HFFc6 (cell line): ENCODE results near the gene MIS12. TPM values are rescaled to one million over a fixed set of nuclear protein-coding genes. Genes with fewer than 3 reads are reported as not detected.

Experiments used
- DNase-seq: peaks from one replicate; pipeline ENCODE4 v3.0.0-alpha.2; 2018
- H3K27ac Mint-ChIP-seq: 2 replicates; pipeline ENCODE4 v1.8.0; 2020; ENCODE audit warnings: mild to moderate bottlenecking, mixed read lengths
- H3K27me3 Mint-ChIP-seq: 2 replicates; pipeline ENCODE4 v1.8.0; 2021; ENCODE audit warnings: mild to moderate bottlenecking, moderate library complexity, mixed read lengths; ENCODE audit not compliant: insufficient read depth
- H3K36me3 Mint-ChIP-seq: 2 replicates; pipeline ENCODE4 v1.8.0; 2021; ENCODE audit warnings: low read depth, mixed read lengths
- H3K4me1 Mint-ChIP-seq: 2 replicates; pipeline ENCODE4 v1.8.0; 2020; ENCODE audit warnings: low read depth, mixed read lengths
- H3K4me3 Mint-ChIP-seq: 2 replicates; pipeline ENCODE4 v1.8.0; 2020; ENCODE audit warnings: mild to moderate bottlenecking, moderate library complexity, mixed read lengths
- H3K9me3 Mint-ChIP-seq: 2 replicates; pipeline ENCODE4 v1.8.0; 2020; ENCODE audit warnings: mild to moderate bottlenecking, mixed read lengths
- total RNA-seq, 6 experiments: library from RNA; stranded (reverse); fragmentation: NEBNext Ultra II Directional; extraction: Animal tissue kit (Norgen Biotek cat#: 25700); gene quantifications; 2 replicates in 1 of 6; 3 replicates in 5 of 6; pipeline ENCODE4 v1.2.3, GENCODE V29; 2021
- TF ChIP-seq, protein P1 (sequence below): fragments of 200-600 bp; sonication (generic); IDR thresholded peaks from 2 replicates; pipeline ENCODE4 v1.5.0; 2021; ENCODE audit warnings: antibody characterized with exemption, mild to moderate bottlenecking

MIS12 gene
- total RNA-seq, 6 experiments from 2014 or later: 7.8 to 10.8 (median 9.5) TPM

DNA sequence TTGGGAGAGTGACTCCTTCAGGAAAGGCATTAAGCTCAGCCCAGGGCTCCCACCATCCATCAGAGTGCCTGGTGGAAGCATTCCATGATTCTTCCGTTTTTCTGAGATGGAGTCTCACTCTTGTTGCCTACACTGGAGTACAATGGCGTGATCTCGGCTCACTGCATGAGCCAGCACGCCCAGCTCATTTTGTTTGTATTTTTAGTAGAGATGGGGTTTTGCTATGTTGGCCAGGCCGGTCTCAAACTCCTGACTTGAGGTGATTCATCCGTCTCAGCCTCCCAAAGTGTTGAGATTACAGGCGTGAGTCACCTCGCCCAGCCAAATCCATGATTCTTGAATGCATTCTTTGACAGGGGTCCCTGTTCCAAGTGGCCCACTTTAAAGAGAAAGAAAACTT lies 23.1 kb downstream of the MIS12 start:
- Mint-ChIP-seq H3K4me1 (peaks cover 27% of the 10 kb centered on the region), H3K27ac (peak overlapping the region; percentile 98), H3K4me3 (peak overlapping the region; percentile 78), H3K9me3 (no peaks in the 10 kb centered on the region), H3K27me3 (no peaks in the 10 kb centered on the region; the same call in 1 of the 2 replicates), H3K36me3 (peaks cover 36% of the 10 kb centered on the region)
- TF ChIP-seq, protein P1, sequence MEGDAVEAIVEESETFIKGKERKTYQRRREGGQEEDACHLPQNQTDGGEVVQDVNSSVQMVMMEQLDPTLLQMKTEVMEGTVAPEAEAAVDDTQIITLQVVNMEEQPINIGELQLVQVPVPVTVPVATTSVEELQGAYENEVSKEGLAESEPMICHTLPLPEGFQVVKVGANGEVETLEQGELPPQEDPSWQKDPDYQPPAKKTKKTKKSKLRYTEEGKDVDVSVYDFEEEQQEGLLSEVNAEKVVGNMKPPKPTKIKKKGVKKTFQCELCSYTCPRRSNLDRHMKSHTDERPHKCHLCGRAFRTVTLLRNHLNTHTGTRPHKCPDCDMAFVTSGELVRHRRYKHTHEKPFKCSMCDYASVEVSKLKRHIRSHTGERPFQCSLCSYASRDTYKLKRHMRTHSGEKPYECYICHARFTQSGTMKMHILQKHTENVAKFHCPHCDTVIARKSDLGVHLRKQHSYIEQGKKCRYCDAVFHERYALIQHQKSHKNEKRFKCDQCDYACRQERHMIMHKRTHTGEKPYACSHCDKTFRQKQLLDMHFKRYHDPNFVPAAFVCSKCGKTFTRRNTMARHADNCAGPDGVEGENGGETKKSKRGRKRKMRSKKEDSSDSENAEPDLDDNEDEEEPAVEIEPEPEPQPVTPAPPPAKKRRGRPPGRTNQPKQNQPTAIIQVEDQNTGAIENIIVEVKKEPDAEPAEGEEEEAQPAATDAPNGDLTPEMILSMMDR: no peak
- DNase-seq: peak; percentile 62

DNA sequence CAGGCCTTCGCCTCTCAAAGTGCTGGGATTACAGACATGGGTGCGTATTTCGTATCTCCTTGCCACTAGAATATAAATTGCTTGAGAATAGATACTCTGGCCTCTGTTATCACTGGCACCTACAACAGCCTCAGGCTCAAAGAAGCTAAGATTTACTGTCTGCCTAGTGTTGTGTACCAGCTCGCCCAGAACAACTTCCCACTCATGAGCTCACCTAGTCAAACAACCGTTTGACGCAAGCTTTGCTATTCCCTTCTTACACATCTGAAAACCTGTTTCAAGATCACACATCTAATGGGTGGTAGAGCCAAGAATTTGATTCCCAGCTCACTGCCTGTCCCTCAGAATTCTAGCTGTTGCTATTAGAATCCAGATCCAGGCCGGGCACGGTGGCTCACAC lies 24.4 kb downstream of the MIS12 start:
- Mint-ChIP-seq H3K9me3 (no peaks in the 10 kb centered on the region), H3K4me3 (no peak overlapping the region)

DNA sequence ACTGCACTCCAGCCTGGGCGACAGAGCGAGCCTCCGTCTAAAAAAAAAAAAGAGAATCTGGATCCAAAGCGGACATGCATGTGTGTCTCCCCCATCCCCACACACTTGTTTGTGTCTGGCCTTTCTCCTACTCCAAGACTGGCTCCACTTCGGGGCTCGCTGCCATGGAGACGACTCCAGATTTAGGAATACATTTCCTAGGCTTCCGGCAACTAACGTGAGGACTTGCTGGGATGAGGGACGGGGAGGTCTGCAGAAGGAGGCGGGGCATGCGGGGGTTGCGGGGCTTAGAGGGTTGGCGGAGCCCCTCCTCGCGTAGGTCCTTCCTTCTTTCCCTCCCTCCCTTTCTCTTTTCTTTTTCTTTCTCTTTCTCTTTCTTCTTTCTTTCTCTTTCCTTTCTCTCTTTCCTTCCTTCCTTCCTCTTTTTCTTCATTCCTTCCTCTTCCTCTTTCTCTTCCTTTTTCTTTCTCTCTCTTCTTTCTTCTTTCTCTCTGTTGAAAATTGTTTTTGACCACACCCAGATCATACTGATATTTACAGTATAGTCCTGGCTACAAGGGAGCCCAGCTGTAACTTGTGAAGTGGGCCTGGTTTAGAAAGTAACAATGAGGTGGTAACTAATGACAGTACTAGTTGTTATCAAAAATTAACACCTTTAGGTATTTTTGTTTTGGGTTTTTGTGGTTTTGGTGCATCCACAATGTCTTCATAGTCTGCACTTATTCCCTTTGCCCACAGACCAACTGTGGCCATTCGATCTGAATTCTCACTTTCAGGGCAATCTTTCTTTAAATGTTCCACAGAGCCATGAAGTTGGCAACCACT lies 25.2 kb downstream of the MIS12 start:
- DNase-seq: no peak
- H3K36me3 Mint-ChIP-seq: peaks cover 36% of the 10 kb centered on the region
- H3K9me3 Mint-ChIP-seq: no peaks in the 10 kb centered on the region
- H3K27ac Mint-ChIP-seq: peak overlapping the region; percentile 16; the same call in 1 of the 2 replicates
- H3K27me3 Mint-ChIP-seq: 0 out of 2 replicates have a peak, but pooled peaks cover 3% of the 10 kb centered on the region
- TF ChIP-seq, protein P1: no peak
- H3K4me1 Mint-ChIP-seq: peaks cover 44% of the 10 kb centered on the region
- 0 out of 2 replicates have a peak overlapping the region, but pooled peaks have one; percentile 2 for H3K4me3 Mint-ChIP-seq

More for the DNA sequence above, 24.4 kb downstream of the MIS12 start:
- Mint-ChIP-seq H3K4me1 (peaks cover 35% of the 10 kb centered on the region), H3K27me3 (no peaks in the 10 kb centered on the region), H3K36me3 (peaks cover 36% of the 10 kb centered on the region), H3K27ac (no peak overlapping the region)
- DNase-seq: no peak
- TF ChIP-seq, protein P1: no peak

DNA sequence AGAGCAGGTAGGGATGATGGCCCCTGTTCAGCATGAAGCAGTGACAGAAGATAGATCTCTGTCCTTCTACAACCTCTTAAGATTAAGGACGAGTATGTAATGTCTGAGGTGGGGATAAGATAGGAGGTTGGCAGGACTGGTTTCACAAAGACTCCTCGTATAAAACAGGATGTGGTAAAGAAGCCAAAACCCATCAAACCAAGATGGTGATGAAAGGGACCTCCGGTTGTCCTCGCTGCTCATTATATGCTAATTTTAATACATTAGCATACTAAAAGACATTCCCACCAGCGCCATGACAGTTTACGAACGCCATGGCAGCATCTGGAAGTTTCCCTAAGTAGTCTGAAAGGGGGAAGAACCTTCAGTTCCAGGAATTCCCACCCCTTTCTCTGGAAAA lies 27.3 kb downstream of the MIS12 start:
- Mint-ChIP-seq H3K9me3 (no peaks in the 10 kb centered on the region), H3K4me3 (no peak overlapping the region), H3K4me1 (peaks cover 57% of the 10 kb centered on the region), H3K36me3 (peaks cover 42% of the 10 kb centered on the region), H3K27me3 (peaks cover 3% of the 10 kb centered on the region), H3K27ac (no peak overlapping the region)
- DNase-seq: no peak
- TF ChIP-seq, protein P1: no peak

DNA sequence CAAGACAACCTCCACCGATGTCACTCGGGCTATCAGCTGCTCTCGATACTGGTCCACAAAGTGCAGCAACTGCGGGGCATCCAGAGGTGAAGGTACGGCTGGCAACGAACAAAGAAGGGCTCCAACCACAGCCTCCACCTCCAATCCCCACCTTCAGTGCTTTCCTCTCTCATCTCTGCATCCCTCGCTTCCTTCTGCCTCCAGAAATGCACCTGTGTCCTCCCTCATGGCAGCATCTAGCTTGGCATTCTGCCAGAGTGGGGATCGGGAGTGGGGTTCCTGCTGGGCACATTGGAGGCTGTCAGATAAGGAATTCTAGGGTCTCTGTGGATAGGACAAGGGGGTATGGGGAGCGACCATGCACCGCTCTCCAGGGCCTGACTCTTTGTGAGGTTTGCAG lies 28.6 kb downstream of the MIS12 start:
- no peak overlapping the region for H3K4me3 Mint-ChIP-seq

More for the DNA sequence above, 28.6 kb downstream of the MIS12 start:
- Mint-ChIP-seq H3K27ac (peak overlapping the region; percentile 97; the same call in 1 of the 2 replicates), H3K9me3 (no peaks in the 10 kb centered on the region), H3K36me3 (peaks cover 33% of the 10 kb centered on the region), H3K4me1 (peaks cover 44% of the 10 kb centered on the region), H3K27me3 (peaks cover 3% of the 10 kb centered on the region)
- DNase-seq: no peak
- TF ChIP-seq, protein P1: no peak
